ENCODE measurements around the gene HES3.

The HES3 gene

DNA sequence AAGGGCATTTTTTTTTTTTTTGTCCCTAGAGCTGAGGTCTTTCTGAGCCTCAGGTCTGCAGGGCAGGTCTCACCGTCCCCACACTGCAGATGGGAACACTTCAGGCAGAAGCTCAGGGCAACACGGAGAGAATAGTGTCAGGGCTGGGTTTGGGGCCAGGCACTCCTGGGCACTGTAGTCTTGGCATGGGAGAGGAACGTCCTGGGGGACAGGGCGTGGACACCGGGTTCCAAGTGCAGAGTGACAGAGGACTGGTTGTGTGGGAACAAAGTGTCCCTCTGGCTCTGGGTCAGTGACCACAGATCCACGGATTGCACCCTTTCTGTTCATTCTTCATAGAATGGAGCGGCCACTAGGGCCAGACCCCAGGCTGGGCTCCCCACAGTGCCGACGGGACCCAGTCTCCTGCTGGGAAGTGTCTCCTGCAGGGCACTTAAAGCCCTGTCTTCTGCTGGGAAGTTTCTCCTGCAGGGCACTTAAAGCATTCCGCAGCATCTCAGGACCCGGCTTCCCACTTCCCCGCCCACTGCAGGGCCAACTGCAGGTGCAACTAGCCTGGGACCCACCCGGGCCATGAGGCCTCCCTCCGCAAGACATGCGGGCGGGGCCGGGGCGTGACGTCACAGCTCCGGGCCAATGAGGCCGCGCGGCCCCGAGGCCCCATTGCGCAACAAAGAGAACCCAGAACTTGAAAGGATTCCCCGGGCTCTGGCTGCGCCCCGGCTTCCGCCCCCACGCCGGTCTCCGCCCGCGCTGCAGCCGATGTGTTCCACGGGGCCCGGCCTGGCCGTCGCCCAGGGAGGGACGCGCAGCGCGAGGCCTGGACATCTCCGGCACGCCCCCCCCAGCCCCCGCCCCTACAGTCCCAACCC, 15.7 kb downstream of the HES3 start:
- H3K27me3 ChIP-seq (ENCODE audit: low read depth, low read length): no peaks in the 10 kb centered on the region
- H3K4me1 ChIP-seq (ENCODE audit: control insufficient read depth in 1 of 2, insufficient read depth in 2 of 2, low read length in 2 of 2): peaks cover 0 to 32% of the 10 kb centered on the region in 2 donors
- H3K9me3 ChIP-seq (ENCODE audit: control insufficient read depth in 1 of 2, low read length in 2 of 2): no peaks in the 10 kb centered on the region
- no peak overlapping the region for H3K27ac ChIP-seq (ENCODE audit: low read length)
- peak overlapping the region in 1 of 2 donors; percentile 78 for H3K4me3 ChIP-seq (ENCODE audit: low read depth in 1 of 2, low read length in 2 of 2)
- peaks cover 0 to 1% of the 10 kb centered on the region in 2 donors for H3K36me3 ChIP-seq (ENCODE audit: control insufficient read depth in 1 of 2, insufficient read depth in 2 of 2, low read length in 2 of 2)

DNA sequence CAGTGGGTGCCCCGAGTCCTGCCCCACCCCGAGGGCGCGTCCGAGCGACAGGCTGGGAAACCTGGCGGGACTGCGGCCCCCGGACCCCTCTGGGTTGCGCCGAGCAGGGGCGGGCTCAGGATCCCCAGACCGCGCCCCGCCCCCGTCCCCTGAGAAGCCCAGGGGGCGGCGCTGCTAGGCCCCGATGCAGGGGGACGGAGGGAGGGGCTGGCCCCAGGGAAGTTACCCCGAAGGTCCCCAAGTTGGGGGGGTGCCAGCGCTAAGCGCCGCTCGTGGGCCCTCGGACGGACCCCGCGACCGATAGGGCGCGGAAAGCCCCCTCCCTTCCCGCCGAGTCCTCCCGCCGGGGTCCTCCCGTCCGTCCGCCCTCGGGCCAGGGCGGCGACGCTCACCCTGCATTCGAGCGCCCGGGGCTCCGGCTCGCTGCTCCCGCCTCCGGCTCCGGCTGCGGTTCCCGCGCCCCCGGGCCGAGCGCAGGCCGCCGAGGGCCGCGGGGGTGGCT, 16.5 kb downstream of the HES3 start:
- H3K27ac ChIP-seq (ENCODE audit: low read length): no peak overlapping the region
- no peaks in the 10 kb centered on the region for H3K9me3 ChIP-seq (ENCODE audit: control insufficient read depth in 1 of 2, low read length in 2 of 2)
- H3K4me3 ChIP-seq (ENCODE audit: low read depth in 1 of 2, low read length in 2 of 2): peak overlapping the region in 1 of 2 donors; percentile 78
- H3K27me3 ChIP-seq (ENCODE audit: low read depth, low read length): no peaks in the 10 kb centered on the region
- H3K4me1 ChIP-seq (ENCODE audit: control insufficient read depth in 1 of 2, insufficient read depth in 2 of 2, low read length in 2 of 2): peaks cover 0 to 35% of the 10 kb centered on the region in 2 donors
- no peaks in the 10 kb centered on the region for H3K36me3 ChIP-seq (ENCODE audit: control insufficient read depth in 1 of 2, insufficient read depth in 2 of 2, low read length in 2 of 2)

DNA sequence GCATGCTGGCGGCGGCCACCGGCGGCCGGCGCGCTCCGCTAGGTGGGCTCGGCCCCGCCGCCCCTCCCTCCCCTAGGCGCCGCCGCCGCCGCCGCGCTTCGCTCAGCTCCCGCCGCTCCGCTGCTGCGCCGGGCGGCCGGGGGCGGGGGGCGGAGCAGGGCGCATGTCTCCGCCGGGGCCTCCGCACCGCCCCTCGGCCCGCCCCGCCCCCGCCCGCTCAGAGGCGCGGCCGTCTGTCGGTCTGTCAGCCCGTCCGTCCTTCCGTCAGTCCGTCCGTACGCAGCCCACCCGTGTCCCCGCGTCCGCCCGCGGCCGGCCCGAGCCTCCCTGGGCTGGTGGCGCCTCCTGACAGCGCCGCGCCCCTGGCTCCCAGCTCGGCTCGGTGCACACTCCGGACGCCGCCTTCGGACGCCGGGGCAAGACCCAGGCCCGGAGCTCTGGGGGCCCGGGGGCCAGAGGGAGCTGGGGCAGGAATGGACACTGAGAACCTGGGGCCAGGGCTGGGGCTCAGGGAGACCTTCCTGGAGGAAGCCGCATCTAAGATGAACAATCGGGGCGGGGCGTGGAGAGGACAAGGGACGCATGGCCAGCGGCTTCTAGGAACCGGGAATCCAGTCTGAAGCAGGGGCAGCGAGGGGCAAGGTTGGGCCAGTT, 17.1 kb downstream of the HES3 start, which contains the start of gene GPR153:
Gene GPR153 (minus strand): TSS at position 138 of the 654 bp plus-strand sequence. CDS start 6,193 bp downstream, outside the sequence.
- Histone ChIP-seq H3K9me3 (ENCODE audit: control insufficient read depth in 1 of 2, low read length in 2 of 2) (no peaks in the 10 kb centered on the region), H3K4me1 (ENCODE audit: control insufficient read depth in 1 of 2, insufficient read depth in 2 of 2, low read length in 2 of 2) (peaks cover 0 to 39% of the 10 kb centered on the region in 2 donors), H3K27me3 (ENCODE audit: low read depth, low read length) (no peaks in the 10 kb centered on the region), H3K27ac (ENCODE audit: low read length) (no peak within 1 kb of the TSS), H3K36me3 (ENCODE audit: control insufficient read depth in 1 of 2, insufficient read depth in 2 of 2, low read length in 2 of 2) (no peaks in the 10 kb centered on the region), H3K4me3 (ENCODE audit: low read depth in 1 of 2, low read length in 2 of 2) (peak within 1 kb of the TSS; percentile 30 to 78)

DNA sequence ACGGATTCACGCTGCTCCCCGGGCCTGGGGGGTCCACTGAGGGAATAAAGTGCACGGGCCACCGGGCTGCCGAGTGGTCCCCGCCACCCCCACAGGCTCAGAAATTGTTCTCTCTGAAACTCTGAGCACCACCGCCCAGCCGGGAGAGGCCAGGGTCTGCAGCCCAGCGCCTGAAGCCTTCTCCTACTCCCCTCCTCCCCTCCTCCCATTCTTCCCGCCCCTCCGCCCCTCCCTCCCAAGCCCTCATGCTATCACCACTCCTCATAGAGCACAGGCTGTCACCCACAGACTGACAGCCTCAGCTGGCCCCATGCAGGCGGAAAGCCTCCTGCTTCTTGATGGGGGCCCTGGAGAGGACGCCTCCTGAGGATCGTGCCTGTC, 17.6 kb downstream of the HES3 start:
- H3K27ac ChIP-seq (ENCODE audit: low read length): no peak overlapping the region
- peak overlapping the region in 1 of 2 donors; percentile 65 for H3K4me3 ChIP-seq (ENCODE audit: low read depth in 1 of 2, low read length in 2 of 2)
- H3K4me1 ChIP-seq (ENCODE audit: control insufficient read depth in 1 of 2, insufficient read depth in 2 of 2, low read length in 2 of 2): peaks cover 0 to 41% of the 10 kb centered on the region in 2 donors
- H3K27me3 ChIP-seq (ENCODE audit: low read depth, low read length): no peaks in the 10 kb centered on the region
- no peaks in the 10 kb centered on the region for H3K36me3 ChIP-seq (ENCODE audit: control insufficient read depth in 1 of 2, insufficient read depth in 2 of 2, low read length in 2 of 2)
- no peaks in the 10 kb centered on the region for H3K9me3 ChIP-seq (ENCODE audit: control insufficient read depth in 1 of 2, low read length in 2 of 2)

DNA sequence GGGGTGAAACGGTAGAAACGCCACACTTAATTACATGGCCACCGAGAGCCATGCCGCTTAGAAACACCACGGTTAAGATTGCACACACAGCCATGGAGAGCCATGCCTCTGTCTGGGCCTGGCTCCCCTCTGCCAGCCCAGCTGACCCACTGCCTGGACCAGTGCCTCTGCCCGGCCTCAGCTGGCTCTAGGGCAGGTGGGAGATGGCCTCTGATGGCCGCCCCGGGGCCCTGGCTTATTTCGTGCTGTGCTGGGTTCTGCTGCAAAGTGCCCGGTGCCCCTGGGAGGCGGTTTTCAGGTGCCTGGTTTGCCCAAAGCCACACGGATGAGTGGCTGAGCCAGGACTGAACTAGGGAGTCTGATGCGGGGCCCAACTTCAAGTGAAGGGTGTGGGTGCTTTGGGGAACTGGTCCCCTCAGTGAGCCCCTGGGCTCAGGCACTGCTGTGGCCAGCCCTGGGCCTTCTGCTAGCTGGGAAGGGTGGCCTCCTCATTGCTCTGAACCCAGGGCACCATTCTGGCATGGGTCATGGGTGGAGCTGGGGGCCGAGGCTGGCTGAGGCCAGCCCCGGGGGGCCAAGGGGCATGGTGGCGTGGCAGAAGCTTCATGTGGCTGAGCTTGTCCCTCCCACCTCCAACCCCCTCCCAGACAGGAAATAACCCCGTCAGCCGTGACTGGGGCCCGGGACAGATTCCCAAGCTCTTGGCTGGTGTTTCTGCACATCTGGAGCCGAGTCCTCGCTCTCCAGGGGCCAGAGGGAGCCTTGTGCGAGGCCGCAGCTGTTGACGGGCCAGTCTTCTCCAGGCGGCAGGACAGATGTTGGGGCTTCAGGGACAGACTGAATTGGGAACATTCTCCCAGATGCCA, 18.8 kb downstream of the HES3 start:
- Histone ChIP-seq H3K9me3 (ENCODE audit: control insufficient read depth in 1 of 2, low read length in 2 of 2) (no peaks in the 10 kb centered on the region), H3K4me1 (ENCODE audit: control insufficient read depth in 1 of 2, insufficient read depth in 2 of 2, low read length in 2 of 2) (peaks cover 0 to 41% of the 10 kb centered on the region in 2 donors), H3K36me3 (ENCODE audit: control insufficient read depth in 1 of 2, insufficient read depth in 2 of 2, low read length in 2 of 2) (no peaks in the 10 kb centered on the region), H3K4me3 (ENCODE audit: low read depth in 1 of 2, low read length in 2 of 2) (no peak overlapping the region), H3K27me3 (ENCODE audit: low read depth, low read length) (no peaks in the 10 kb centered on the region), H3K27ac (ENCODE audit: low read length) (no peak overlapping the region)

DNA sequence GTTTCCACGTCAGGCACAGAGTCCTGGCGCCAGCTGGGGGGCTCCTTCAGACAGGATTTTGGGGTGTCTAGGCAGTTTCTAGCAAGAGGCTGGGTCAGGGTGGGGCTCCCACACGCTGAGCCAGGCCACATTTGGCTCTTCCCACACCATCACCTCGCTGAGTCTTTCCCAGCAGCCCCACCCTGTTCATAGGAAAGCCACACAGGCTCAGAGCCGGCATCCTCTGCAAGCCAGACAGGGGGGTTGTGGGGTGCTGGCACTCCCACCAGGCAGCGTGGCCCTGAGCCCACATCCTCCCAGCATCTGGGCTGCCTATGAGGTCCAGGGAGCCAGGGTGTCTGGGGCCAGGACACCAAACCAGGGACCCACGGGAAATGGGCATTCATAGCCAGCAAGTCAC, 19.7 kb downstream of the HES3 start:
- peaks cover 0 to 45% of the 10 kb centered on the region in 2 donors for H3K4me1 ChIP-seq (ENCODE audit: control insufficient read depth in 1 of 2, insufficient read depth in 2 of 2, low read length in 2 of 2)
- no peak overlapping the region for H3K4me3 ChIP-seq (ENCODE audit: low read depth in 1 of 2, low read length in 2 of 2)
- no peaks in the 10 kb centered on the region for H3K9me3 ChIP-seq (ENCODE audit: control insufficient read depth in 1 of 2, low read length in 2 of 2)
- no peaks in the 10 kb centered on the region for H3K27me3 ChIP-seq (ENCODE audit: low read depth, low read length)
- no peaks in the 10 kb centered on the region for H3K36me3 ChIP-seq (ENCODE audit: control insufficient read depth in 1 of 2, insufficient read depth in 2 of 2, low read length in 2 of 2)
- no peak overlapping the region for H3K27ac ChIP-seq (ENCODE audit: low read length)

DNA sequence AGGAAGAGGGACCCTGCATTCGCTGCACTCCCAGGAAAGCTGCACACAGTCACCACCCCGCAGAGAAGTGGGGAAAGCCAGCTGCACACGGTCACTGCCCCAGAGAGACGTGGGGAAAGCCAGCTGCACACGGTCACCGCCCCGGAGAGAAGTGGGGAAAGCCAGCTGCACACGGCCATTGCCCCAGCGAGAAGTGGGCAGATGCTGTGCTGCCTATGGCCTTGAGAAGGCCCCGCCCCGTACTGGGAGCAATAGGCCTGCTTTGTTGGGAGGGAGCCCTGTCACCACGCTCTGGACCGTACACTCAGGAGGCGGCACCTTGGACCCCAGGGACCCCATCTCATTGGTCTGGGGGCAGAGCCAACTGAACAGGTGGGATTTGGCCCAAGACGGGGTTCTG, 21.2 kb downstream of the HES3 start:
- H3K9me3 ChIP-seq (ENCODE audit: control insufficient read depth in 1 of 2, low read length in 2 of 2): no peaks in the 10 kb centered on the region
- H3K27me3 ChIP-seq (ENCODE audit: low read depth, low read length): no peaks in the 10 kb centered on the region
- peaks cover 0 to 49% of the 10 kb centered on the region in 2 donors for H3K4me1 ChIP-seq (ENCODE audit: control insufficient read depth in 1 of 2, insufficient read depth in 2 of 2, low read length in 2 of 2)
- H3K27ac ChIP-seq (ENCODE audit: low read length): no peak overlapping the region
- no peaks in the 10 kb centered on the region for H3K36me3 ChIP-seq (ENCODE audit: control insufficient read depth in 1 of 2, insufficient read depth in 2 of 2, low read length in 2 of 2)
- no peak overlapping the region for H3K4me3 ChIP-seq (ENCODE audit: low read depth in 1 of 2, low read length in 2 of 2)

DNA sequence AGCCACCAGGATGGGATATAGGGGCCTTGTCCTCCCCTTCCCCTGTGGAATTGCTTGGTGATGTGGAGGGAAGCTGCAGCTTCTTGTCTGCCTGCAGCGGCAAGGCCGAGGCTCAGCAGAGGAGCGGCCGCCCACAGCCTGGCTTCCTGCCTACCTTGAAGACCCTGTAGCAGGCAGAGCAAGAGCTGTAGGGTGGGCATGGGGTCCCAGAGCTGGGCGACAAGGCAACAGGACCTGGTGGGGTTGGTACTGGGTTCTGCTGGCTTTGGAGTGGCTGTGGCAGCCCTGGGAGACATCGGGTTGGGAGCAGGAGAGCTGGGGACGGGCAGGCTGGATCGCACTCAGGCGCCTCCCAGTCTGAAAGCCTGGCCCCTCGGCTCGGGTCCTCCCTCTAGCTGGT, 22.7 kb downstream of the HES3 start:
- H3K36me3 ChIP-seq (ENCODE audit: control insufficient read depth in 1 of 2, insufficient read depth in 2 of 2, low read length in 2 of 2): no peaks in the 10 kb centered on the region
- no peak overlapping the region for H3K27ac ChIP-seq (ENCODE audit: low read length)
- H3K4me3 ChIP-seq (ENCODE audit: low read depth in 1 of 2, low read length in 2 of 2): no peak overlapping the region
- peaks cover 9 to 54% of the 10 kb centered on the region in 2 donors for H3K4me1 ChIP-seq (ENCODE audit: control insufficient read depth in 1 of 2, insufficient read depth in 2 of 2, low read length in 2 of 2)
- H3K9me3 ChIP-seq (ENCODE audit: control insufficient read depth in 1 of 2, low read length in 2 of 2): no peaks in the 10 kb centered on the region
- H3K27me3 ChIP-seq (ENCODE audit: low read depth, low read length): no peaks in the 10 kb centered on the region

DNA sequence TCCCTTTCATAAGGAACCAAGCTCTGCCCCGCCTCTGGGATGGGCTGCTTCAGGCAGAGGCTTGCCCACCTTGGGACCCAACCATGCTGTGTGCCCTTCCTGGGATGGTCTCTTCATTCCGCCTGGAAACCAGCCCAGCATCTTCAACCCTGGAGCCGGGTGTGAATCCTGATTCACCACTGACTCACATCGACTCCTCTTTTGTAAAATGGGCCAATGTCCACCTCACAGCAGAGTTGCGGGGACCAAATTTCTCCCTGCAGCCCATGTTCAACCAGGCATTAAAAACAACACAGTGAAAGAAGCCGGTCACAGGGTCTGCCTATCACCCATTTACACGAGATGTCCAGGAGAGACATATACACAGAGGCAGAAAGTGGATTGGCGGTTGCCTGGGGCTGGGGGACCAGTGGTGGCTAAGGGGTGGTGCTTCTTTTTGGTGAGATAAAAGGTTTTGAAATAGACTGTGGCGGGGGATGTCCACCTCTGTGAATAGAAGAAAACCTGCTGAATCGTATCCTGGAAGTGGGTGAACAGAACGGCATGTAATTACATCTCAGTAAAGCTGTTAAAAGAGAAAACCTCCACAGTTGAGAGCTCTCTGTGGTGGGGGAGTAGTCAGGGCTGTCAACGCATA, 23.8 kb downstream of the HES3 start:
- Histone ChIP-seq H3K27ac (ENCODE audit: low read length) (no peak overlapping the region), H3K4me3 (ENCODE audit: low read depth in 1 of 2, low read length in 2 of 2) (no peak overlapping the region), H3K27me3 (ENCODE audit: low read depth, low read length) (no peaks in the 10 kb centered on the region), H3K36me3 (ENCODE audit: control insufficient read depth in 1 of 2, insufficient read depth in 2 of 2, low read length in 2 of 2) (no peaks in the 10 kb centered on the region), H3K4me1 (ENCODE audit: control insufficient read depth in 1 of 2, insufficient read depth in 2 of 2, low read length in 2 of 2) (peaks cover 19 to 60% of the 10 kb centered on the region in 2 donors), H3K9me3 (ENCODE audit: control insufficient read depth in 1 of 2, low read length in 2 of 2) (no peaks in the 10 kb centered on the region)

DNA sequence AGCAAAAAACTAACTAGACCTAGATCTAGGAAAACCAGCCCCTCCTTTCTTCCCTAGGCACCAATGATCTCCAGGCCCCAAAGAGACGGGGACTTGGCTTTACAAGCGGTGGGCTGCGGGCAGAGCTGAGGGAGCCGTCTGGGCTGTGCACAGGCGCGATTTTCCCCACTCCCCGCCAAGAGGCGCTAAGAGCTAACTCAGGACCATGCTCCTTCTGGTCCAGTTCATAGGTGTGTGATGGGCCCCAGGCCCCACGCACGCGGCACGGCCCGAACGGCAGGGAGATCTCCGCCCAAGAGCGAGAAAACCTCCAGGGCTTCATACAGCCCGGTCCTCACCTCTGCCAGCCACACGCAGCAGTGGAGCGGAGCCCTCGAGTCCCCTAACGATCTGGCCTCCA, 24.4 kb downstream of the HES3 start:
- H3K36me3 ChIP-seq (ENCODE audit: control insufficient read depth in 1 of 2, insufficient read depth in 2 of 2, low read length in 2 of 2): no peaks in the 10 kb centered on the region
- H3K9me3 ChIP-seq (ENCODE audit: control insufficient read depth in 1 of 2, low read length in 2 of 2): no peaks in the 10 kb centered on the region
- no peak overlapping the region for H3K27ac ChIP-seq (ENCODE audit: low read length)
- no peak overlapping the region for H3K4me3 ChIP-seq (ENCODE audit: low read depth in 1 of 2, low read length in 2 of 2)
- peaks cover 22 to 61% of the 10 kb centered on the region in 2 donors for H3K4me1 ChIP-seq (ENCODE audit: control insufficient read depth in 1 of 2, insufficient read depth in 2 of 2, low read length in 2 of 2)
- H3K27me3 ChIP-seq (ENCODE audit: low read depth, low read length): no peaks in the 10 kb centered on the region
